ENCODE results near the gene ZNF653.
A peak's percentile ranks its signal among the peaks of the same experiment; 100 is the strongest.
"Not testable (repeated sequence)": the region's sequence is repeated elsewhere in the genome, so short reads cannot be mapped to it uniquely, and the experiment has no call there.

ZNF653 gene

GRCh38 chr19:11456659-11457058 lies 49.0 kb downstream of the ZNF653 start:
- no peak for DNase-seq (ENCODE audit: low spot score)

GRCh38 chr19:11455233-11455554 lies 50.4 kb downstream of the ZNF653 start:
- not testable (repeated sequence) for DNase-seq (ENCODE audit: low spot score)

- DNase-seq (ENCODE audit: low spot score): no peak
These were observed 51.9 kb downstream of the ZNF653 start for GRCh38 chr19:11453468-11454341.

- DNase-seq (ENCODE audit: low spot score): no peak
These were observed 52.9 kb downstream of the ZNF653 start for GRCh38 chr19:11452620-11453310.

- no peak for DNase-seq (ENCODE audit: low spot score)
These were observed 53.6 kb downstream of the ZNF653 start for GRCh38 chr19:11451871-11452619.

GRCh38 chr19:11451327-11451870 lies 54.2 kb downstream of the ZNF653 start:
- DNase-seq (ENCODE audit: low spot score): no peak

- DNase-seq (ENCODE audit: low spot score): no peak
These were observed 54.9 kb downstream of the ZNF653 start for GRCh38 chr19:11450570-11451326.

GRCh38 chr19:11448923-11449554 lies 56.6 kb downstream of the ZNF653 start:
- DNase-seq (ENCODE audit: low spot score): no peak

GRCh38 chr19:11448410-11448809 lies 57.2 kb downstream of the ZNF653 start:
- no peak for DNase-seq (ENCODE audit: low spot score)

GRCh38 chr19:11447347-11448262 lies 58.0 kb downstream of the ZNF653 start:
- no peak for DNase-seq (ENCODE audit: low spot score)

GRCh38 chr19:11446652-11447301 lies 58.9 kb downstream of the ZNF653 start:
- DNase-seq (ENCODE audit: low spot score): peak; percentile 92

GRCh38 chr19:11446271-11446651 lies 59.4 kb downstream of the ZNF653 start:
- no peak for DNase-seq (ENCODE audit: low spot score)

- no peak for DNase-seq (ENCODE audit: low spot score)
These were observed 60.5 kb downstream of the ZNF653 start for GRCh38 chr19:11445141-11445540.

GRCh38 chr19:11444059-11444458 lies 61.6 kb downstream of the ZNF653 start:
- DNase-seq (ENCODE audit: low spot score): no peak

- no peak for DNase-seq (ENCODE audit: low spot score)
These were observed 67.7 kb downstream of the ZNF653 start for GRCh38 chr19:11437955-11438354.

- no peak for DNase-seq (ENCODE audit: low spot score)
These were observed 69.8 kb downstream of the ZNF653 start for GRCh38 chr19:11435833-11436313.

GRCh38 chr19:11435057-11435832 lies 70.4 kb downstream of the ZNF653 start, which contains the start of the genes ODAD3 and PRKCSH:
Gene ODAD3, minus strand, starts transcription at chr19:11435121. Its CDS starts 105 bp downstream, at chr19:11435016.
Gene PRKCSH, plus strand, starts transcription at chr19:11435635. Its CDS starts 483 bp downstream, at chr19:11436118.
- peak; percentile 100 for DNase-seq (ENCODE audit: low spot score)

- no peak for DNase-seq (ENCODE audit: low spot score)
These were observed 71.0 kb downstream of the ZNF653 start for GRCh38 chr19:11434703-11435056.

All from pons (tissue), 1 donor.